H9 (cell line): ENCODE measurements around the gene GALNT12. TPM values are rescaled to one million over a fixed set of nuclear protein-coding genes. Genes with fewer than 3 reads are reported as not detected.

Experiments used
- DNase-seq: peaks from one replicate; pipeline ENCODE4 v3.0.0-alpha.2; 2017
- H2AFZ ChIP-seq: one replicate; pipeline ENCODE4 v1.6.1; 2013; ENCODE audit warnings: mild to moderate bottlenecking, low read length, control low read depth, moderate library complexity
- H2AK5ac ChIP-seq: 2 replicates; pipeline ENCODE4 v1.6.1; 2013; ENCODE audit warnings: low read length, control low read depth, mixed read lengths; ENCODE audit not compliant: insufficient read length
- H2BK120ac ChIP-seq: one replicate; pipeline ENCODE4 v1.6.1; 2013; ENCODE audit warnings: low read depth, mild to moderate bottlenecking, low read length, control low read depth, inconsistent platforms; ENCODE audit not compliant: poor library complexity, severe bottlenecking
- H2BK12ac ChIP-seq: 2 replicates; pipeline ENCODE4 v1.6.1; 2013; ENCODE audit warnings: low read length, control low read depth, mixed read lengths, low read depth; ENCODE audit not compliant: insufficient read length
- H2BK15ac ChIP-seq: 2 replicates; pipeline ENCODE4 v1.6.1; 2013; ENCODE audit warnings: low read depth, low read length, control low read depth
- H2BK20ac ChIP-seq: one replicate; pipeline ENCODE4 v1.6.1; 2013; ENCODE audit warnings: low read depth, mild to moderate bottlenecking, low read length, control low read depth, inconsistent platforms; ENCODE audit not compliant: poor library complexity, severe bottlenecking
- H2BK5ac ChIP-seq: 2 replicates; pipeline ENCODE4 v1.6.1; 2013; ENCODE audit warnings: low read length, control low read depth, mixed read lengths; ENCODE audit not compliant: insufficient read length
- H3K14ac ChIP-seq: 2 replicates; pipeline ENCODE4 v1.6.1; 2013; ENCODE audit warnings: low read length, control low read depth; ENCODE audit not compliant: insufficient read depth
- H3K18ac ChIP-seq: 2 replicates; pipeline ENCODE4 v1.6.1; 2013; ENCODE audit warnings: low read depth, mild to moderate bottlenecking, mixed read lengths, low read length, control low read depth; ENCODE audit not compliant: insufficient read length
- H3K23ac ChIP-seq: 2 replicates; pipeline ENCODE4 v1.6.1; 2013; ENCODE audit warnings: low read length, control low read depth, mixed read lengths, low read depth; ENCODE audit not compliant: insufficient read length
- H3K23me2 ChIP-seq: 2 replicates; pipeline ENCODE4 v1.6.1; 2013; ENCODE audit warnings: low read depth, mild to moderate bottlenecking, mixed read lengths, low read length, control low read depth; ENCODE audit not compliant: insufficient read length, poor library complexity, severe bottlenecking
- H3K27ac ChIP-seq: 2 replicates; pipeline ENCODE4 v1.5.1; 2013; ENCODE audit warnings: low read length, control low read depth, mixed read lengths, low read depth; ENCODE audit not compliant: insufficient read length
- H3K27me3 ChIP-seq: 2 replicates; pipeline ENCODE4 v1.6.1; 2013; ENCODE audit warnings: low read length, control low read depth, inconsistent platforms; ENCODE audit not compliant: insufficient read depth
- H3K4ac ChIP-seq: 2 replicates; pipeline ENCODE4 v1.6.1; 2013; ENCODE audit warnings: low read depth, mild to moderate bottlenecking, control low read depth, inconsistent platforms, low read length, moderate library complexity
- H3K4me1 ChIP-seq: 2 replicates; pipeline ENCODE4 v1.6.1; 2013; ENCODE audit warnings: low read length, control low read depth, inconsistent platforms; ENCODE audit not compliant: insufficient read depth
- H3K4me2 ChIP-seq: 2 replicates; pipeline ENCODE4 v1.6.1; 2013; ENCODE audit warnings: low read length, control low read depth, mixed read lengths; ENCODE audit not compliant: insufficient read length, insufficient read depth
- H3K56ac ChIP-seq: 2 replicates; pipeline ENCODE4 v1.6.1; 2013; ENCODE audit warnings: low read depth, mild to moderate bottlenecking, mixed read lengths, low read length, control low read depth; ENCODE audit not compliant: insufficient read length
- H3K79me1 ChIP-seq: 2 replicates; pipeline ENCODE4 v1.6.1; 2013; ENCODE audit warnings: low read depth, mild to moderate bottlenecking, moderate library complexity, low read length, control low read depth, inconsistent platforms; ENCODE audit not compliant: insufficient read depth, poor library complexity, severe bottlenecking
- H3K79me2 ChIP-seq: 2 replicates; pipeline ENCODE4 v1.6.1; 2013; ENCODE audit warnings: low read length, control low read depth, inconsistent platforms; ENCODE audit not compliant: insufficient read depth
- H3K9ac ChIP-seq: 2 replicates; pipeline ENCODE4 v1.6.1; 2013; ENCODE audit warnings: low read length, control low read depth, mixed read lengths; ENCODE audit not compliant: insufficient read length; ENCODE audit errors: extremely low read depth
- H3K9me3 ChIP-seq: one replicate; pipeline ENCODE4 v1.6.1; 2013; ENCODE audit warnings: low read depth, low read length, inconsistent platforms; ENCODE audit not compliant: control insufficient read depth
- H3T11ph ChIP-seq: one replicate; pipeline ENCODE4 v1.6.1; 2013; ENCODE audit warnings: mild to moderate bottlenecking, low read length, control low read depth, inconsistent platforms
- H4K20me1 ChIP-seq: one replicate; pipeline ENCODE4 v1.6.1; 2013; ENCODE audit not compliant: control insufficient read depth, insufficient read length, insufficient read depth
- H4K5ac ChIP-seq: 2 replicates; pipeline ENCODE4 v1.6.1; 2013; ENCODE audit warnings: low read depth, mild to moderate bottlenecking, mixed read lengths, low read length, control low read depth; ENCODE audit not compliant: insufficient read length
- H4K8ac ChIP-seq: replicated peaks from 2 replicates; pipeline ENCODE4 v1.6.1; 2013; ENCODE audit warnings: low read length, control low read depth, mixed read lengths, low read depth; ENCODE audit not compliant: insufficient read length
- H4K91ac ChIP-seq: 2 replicates; pipeline ENCODE4 v1.6.1; 2013; ENCODE audit warnings: low read depth, mild to moderate bottlenecking, moderate library complexity, mixed read lengths, low read length, control low read depth; ENCODE audit not compliant: insufficient read length
- H3K27ac Mint-ChIP-seq, 3 experiments: 2 replicates in 2 of 3; 3 replicates in 1 of 3; pipeline ENCODE4 v1.8.0; 2020 to 2021; ENCODE audit warnings: mixed read lengths in 3 of 3, mild to moderate bottlenecking in 1 of 3, moderate library complexity in 1 of 3
- H3K27me3 Mint-ChIP-seq: 2 replicates; pipeline ENCODE4 v1.8.0; 2021; ENCODE audit warnings: low read depth, mild to moderate bottlenecking, moderate library complexity, mixed read lengths
- H3K36me3 Mint-ChIP-seq, 3 experiments: 2 replicates in 2 of 3; 3 replicates in 1 of 3; pipeline ENCODE4 v1.8.0; 2020 to 2021; ENCODE audit warnings: low read depth in 3 of 3, mixed read lengths in 3 of 3; ENCODE audit not compliant: insufficient read depth in 1 of 3
- H3K4me1 Mint-ChIP-seq, 2 experiments: 2 replicates each; pipeline ENCODE4 v1.8.0; 2020; ENCODE audit warnings: mixed read lengths in 2 of 2
- H3K4me3 Mint-ChIP-seq, 2 experiments: 2 replicates in 1 of 2; 3 replicates in 1 of 2; pipeline ENCODE4 v1.8.0; 2020 to 2021; ENCODE audit warnings: mild to moderate bottlenecking in 2 of 2, mixed read lengths in 2 of 2, moderate library complexity in 1 of 2
- H3K9me3 Mint-ChIP-seq, 2 experiments: 2 replicates in 1 of 2; 3 replicates in 1 of 2; pipeline ENCODE4 v1.8.0; 2020; ENCODE audit warnings: mild to moderate bottlenecking in 2 of 2, mixed read lengths in 2 of 2, moderate library complexity in 1 of 2
- CTCF ChIP-seq: fragments of 200-600 bp; sonication (generic); conservative IDR thresholded peaks from 3 replicates; pipeline ENCODE4 v1.8.0; 2021; ENCODE audit warnings: antibody characterized with exemption, mild to moderate bottlenecking
- WGBS: extraction: QIAGEN DNeasy Blood & Tissue Kit; methylation state at CpG from one replicate; pipeline ENCODE4 v1.1.7; 2013; ENCODE audit warnings: missing lambda C conversion rate, low lambda C conversion rate, mixed read lengths; ENCODE audit not compliant: insufficient read length; ENCODE audit errors: extremely low coverage; 5-methylcytosine and 5-hydroxymethylcytosine counted together
- total RNA-seq: library from RNA; stranded (reverse); gene quantifications from 2 replicates; pipeline ENCODE4 v1.2.1, GENCODE V29; 2021

GALNT12 gene
- total RNA-seq, 1 experiment from 2014 or later: 18.0 TPM

GRCh38 chr9:98774746-98775145, 32.7 kb upstream of the GALNT12 start:
- no peak overlapping the region for H3K9ac ChIP-seq
- H3K27ac Mint-ChIP-seq: no peak overlapping the region
- no peak overlapping the region for H2BK15ac ChIP-seq
- H3K27ac ChIP-seq: no peak overlapping the region
- H3K23me2 ChIP-seq: no peaks in the 10 kb centered on the region
- no peaks in the 10 kb centered on the region for H3K79me1 ChIP-seq
- H3K14ac ChIP-seq: no peak overlapping the region
- H4K91ac ChIP-seq: no peak overlapping the region
- H4K5ac ChIP-seq: no peak overlapping the region
- H3K4me3 Mint-ChIP-seq: no peak overlapping the region
- no peaks in the 10 kb centered on the region for H3K27me3 ChIP-seq
- no peak overlapping the region for H2BK120ac ChIP-seq
- H2AK5ac ChIP-seq: no peak overlapping the region
- no CpG with 5 or more reads among the region's 9 CpGs for WGBS
- H3K4ac ChIP-seq: no peak overlapping the region
- no peak overlapping the region for H2AFZ ChIP-seq
- H3K79me2 ChIP-seq: no peaks in the 10 kb centered on the region
- peaks cover 30 to 66% (median 58%) of the 10 kb centered on the region in 3 experiments for H3K36me3 Mint-ChIP-seq
- H3K27me3 Mint-ChIP-seq: no peaks in the 10 kb centered on the region
- no peak overlapping the region for H4K8ac ChIP-seq
- H3K9me3 ChIP-seq: no peaks in the 10 kb centered on the region
- no peak overlapping the region for H2BK20ac ChIP-seq
- H3K23ac ChIP-seq: no peak overlapping the region
- H3K18ac ChIP-seq: no peak overlapping the region
- no peak overlapping the region for H2BK12ac ChIP-seq
- H3K56ac ChIP-seq: no peak overlapping the region
- H4K20me1 ChIP-seq: no peaks in the 10 kb centered on the region
- H3K4me1 ChIP-seq: no peaks in the 10 kb centered on the region
- no peaks in the 10 kb centered on the region; a peak in 1 of 5 replicates for H3K9me3 Mint-ChIP-seq
- no peak overlapping the region for H3T11ph ChIP-seq
- H2BK5ac ChIP-seq: no peak overlapping the region
- DNase-seq: no peak
- no peak overlapping the region for H3K4me2 ChIP-seq
- H3K4me1 Mint-ChIP-seq: no peaks in the 10 kb centered on the region; a peak in 1 of 4 replicates
- TF ChIP-seq CTCF: peak; percentile 81
